ENCODE measurements around the gene NEU2.
"Not testable (repeated sequence)": the region's sequence is repeated elsewhere in the genome, so short reads cannot be mapped to it uniquely, and the experiment has no call there.

NEU2 gene

GRCh38 chr2:233035426-233036161, 3.1 kb downstream of the NEU2 start:
- DNase-seq = no peak

- no peak for DNase-seq
Observed at GRCh38 chr2:233036162-233036838, 3.8 kb downstream of the NEU2 start.

DNA sequence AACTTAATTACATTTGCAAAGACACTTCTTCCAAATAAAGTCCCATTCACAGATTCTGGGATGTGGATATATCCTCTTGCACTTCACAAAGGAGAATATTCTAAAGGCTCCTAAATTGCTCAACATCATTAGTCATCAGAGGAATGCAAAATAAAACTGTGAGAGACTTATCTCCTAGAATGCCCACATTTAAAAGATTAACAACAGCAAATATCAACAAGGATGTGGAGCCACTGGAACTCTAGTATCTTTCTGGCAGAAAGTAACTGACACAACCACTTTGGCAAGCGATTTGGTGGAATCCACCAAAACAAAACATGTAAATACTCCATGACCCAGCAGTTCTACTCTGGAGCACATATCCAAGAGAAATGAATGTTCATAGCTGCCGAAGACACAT, 4.6 kb downstream of the NEU2 start:
- no peak for DNase-seq

DNA sequence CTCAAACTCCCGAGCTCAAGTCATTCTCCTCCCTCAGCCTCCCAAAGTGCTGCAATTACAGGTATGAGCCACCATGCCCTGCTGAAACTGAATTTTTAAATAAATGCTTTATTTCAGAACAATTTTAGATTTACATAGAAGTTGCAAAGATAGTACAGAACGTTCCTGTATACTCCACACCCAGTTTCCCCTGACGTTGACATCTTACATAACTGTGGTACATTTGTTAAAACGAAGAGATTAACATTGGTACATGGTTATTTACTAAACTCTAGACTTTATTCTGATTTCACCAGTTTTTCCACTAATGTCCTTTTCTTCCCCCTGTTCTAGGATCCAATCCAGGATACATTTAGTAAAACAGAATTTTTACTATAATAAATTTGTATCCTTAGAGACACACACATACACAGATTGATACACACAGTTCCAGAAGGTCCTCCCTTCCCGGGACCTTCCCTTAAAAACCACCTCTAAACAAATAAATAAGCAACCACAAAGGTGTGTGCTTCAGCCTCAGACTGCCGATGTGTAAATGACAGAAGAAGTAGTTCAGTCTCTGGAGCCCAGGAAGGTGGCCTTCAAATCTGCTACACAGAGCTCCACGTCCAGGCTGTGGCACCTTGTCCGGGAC, 6.9 kb downstream of the NEU2 start:
- no peak for DNase-seq

DNA sequence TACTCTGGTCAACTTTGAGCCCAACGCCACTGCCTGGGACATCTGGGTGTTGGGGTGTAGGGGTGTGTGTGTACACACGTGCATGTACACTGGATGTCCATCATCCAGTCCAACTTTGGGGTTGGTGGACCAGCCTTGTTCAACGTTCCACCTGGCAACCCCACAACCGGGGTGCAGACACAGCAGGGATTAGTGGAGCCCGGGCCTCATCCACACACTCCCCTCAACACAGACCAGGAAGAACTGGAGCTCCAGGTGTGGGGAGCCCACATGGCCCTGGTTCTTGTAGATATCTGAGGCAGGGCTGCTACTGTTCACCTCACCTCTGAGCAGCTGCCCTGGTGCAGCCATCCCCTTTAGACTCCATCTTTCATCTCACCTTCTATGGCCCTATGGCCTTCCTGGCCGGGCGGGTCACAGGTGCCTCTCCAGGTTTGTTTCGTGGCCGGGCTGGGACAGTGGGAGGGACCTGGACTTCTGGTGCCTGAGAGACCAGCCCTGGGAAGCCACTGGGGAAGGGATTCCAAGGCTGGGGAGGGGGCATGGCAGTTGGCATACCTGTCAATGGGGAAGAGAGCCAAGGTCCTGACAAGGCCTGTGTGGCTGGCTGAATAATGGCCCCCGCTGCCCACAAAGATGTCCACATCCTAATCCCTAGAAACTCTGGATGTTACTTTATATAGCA, 7.5 kb downstream of the NEU2 start:
- DNase-seq = no peak

DNA sequence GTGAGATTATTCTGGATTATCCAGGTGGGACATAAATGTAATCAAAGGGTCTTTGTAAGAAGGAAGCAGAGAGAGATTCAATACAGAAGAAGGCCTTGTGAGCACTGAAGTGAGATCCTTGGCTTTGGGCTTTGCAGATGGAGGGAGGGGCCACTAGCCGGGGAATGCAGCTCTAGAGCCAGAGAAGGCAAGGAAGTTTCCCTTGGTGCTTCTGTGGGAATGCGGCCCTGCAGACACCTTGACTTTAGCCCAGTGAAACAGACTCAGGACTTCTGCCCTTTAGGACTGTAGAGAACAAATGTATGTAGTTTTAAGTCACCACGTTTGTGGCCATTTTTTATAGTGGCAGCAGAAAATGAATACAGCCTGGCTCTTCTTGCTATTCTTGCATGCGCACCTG, 8.1 kb downstream of the NEU2 start:
- no peak for DNase-seq

GRCh38 chr2:233041722-233042323, 9.4 kb downstream of the NEU2 start:
- no peak for DNase-seq

GRCh38 chr2:233042549-233042948, 10.1 kb downstream of the NEU2 start:
- no peak for DNase-seq

DNA sequence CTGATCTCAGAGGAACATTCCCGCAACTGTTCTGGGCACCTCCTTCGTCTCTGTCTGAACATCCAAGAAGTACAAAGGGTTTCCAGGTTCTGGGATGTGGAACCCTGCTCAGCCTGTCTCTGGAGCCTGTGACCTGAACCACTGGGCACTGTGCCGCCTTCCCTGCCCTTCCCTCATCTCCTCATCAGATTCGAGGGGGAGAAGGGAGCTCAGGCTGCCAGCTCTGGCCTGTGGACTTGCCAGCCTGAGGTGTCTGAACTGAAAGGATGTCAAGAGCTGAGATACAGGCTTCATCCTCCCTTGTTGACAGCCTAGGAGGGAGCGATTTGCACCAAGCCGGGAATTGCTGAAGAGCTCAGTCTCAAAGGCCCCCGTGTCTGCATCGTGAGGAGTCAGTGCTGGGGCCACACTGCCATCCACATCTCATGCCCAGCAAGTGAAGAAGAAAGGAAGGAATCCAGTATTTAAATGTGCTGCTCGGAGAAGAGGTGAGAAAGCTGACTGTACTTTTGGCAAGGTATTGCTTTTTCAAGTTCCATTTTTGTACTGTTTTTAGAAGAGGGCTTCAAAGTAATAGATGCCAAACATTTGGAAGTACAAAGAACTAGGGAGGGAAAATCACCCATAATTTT, 12.6 kb downstream of the NEU2 start:
- DNase-seq = no peak

GRCh38 chr2:233047206-233047605, 14.7 kb downstream of the NEU2 start:
- no peak for DNase-seq

DNA sequence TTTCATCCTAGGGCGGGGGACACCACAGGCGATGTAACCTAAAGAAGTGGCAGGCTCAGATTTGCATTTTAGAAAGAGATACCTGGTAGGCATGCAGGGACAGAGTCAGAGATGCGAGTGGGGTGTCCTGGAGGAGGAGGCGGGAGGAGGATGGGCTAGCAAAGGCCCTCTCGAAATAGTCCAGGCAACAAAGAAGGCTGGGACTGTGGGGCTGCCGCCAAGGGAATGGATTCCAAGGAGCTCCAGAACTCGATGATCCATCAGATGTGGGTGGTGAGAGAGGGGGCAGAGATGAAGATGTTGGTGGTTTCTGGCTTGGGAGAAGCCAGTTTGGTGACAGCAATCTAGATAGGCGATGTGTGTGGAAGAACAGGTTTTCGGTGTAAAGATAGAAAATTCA, 15.2 kb downstream of the NEU2 start:
- no peak for DNase-seq

- no peak for DNase-seq
Observed at GRCh38 chr2:233048569-233049193, 16.2 kb downstream of the NEU2 start.

- DNase-seq = no peak
Observed at GRCh38 chr2:233049194-233049761, 16.8 kb downstream of the NEU2 start.

DNA sequence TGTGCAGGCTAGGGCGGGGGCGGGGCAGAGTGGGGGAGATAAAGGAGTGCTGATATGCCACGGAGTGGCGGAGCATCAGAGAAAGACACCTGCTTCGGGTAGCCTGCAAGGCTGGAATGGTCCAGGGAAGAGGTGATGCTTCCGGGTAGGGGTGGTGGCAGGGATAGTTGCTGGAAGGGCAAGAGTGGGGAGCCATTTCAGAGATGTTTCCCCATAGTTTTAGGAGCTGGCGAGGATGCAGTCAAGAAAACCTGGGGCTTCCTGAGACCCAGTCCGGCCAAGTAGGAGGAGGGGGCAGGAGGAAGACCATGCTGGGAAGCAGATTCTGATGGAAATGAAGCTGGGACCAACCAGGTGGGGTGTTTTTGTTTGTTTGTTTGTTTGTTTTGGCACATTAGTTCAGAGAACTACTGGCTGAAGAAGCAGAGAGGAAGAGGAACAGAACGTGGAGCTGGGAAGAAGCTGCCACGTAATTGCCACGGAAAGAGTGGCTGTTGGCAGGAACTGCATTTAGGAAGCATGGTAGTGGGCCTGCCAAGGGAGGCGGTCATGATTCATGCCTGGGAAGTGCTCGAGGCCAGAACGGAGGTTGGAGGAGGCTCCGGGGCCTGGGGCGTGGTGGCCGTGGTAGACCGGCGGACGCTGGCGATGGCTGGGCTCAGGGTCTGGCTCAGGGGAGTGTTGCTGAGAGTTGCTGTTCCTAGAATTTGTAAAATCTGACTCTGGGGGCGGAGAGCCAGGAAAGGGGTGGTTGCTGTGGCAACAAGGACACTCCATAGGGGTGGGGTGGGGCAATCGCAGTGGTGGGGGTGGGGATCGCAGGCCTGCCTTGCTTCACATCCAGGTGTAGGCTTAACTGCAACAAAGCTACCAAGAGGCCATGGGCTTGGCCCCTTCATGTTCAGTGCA, 19.0 kb downstream of the NEU2 start:
- no peak for DNase-seq

DNA sequence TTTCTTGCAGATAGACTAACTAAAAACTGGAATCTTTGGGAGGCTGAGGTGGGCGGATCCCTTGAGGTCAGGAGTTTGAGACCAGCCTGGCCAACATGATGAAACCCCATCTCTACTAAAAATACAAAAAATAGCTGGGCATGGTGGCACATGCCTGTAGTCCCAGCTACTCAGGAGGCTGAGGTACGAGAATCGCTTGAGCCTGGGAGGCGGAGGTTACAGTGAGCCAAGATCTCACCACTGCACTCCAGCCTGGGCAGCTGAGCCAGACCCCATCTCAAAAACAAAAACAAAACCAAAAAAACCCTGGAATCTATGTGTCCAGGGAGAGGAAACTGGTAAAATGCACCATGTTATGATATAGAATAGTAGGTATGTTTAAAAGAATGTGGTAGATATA, 20.0 kb downstream of the NEU2 start:
- not testable (repeated sequence) for DNase-seq

GRCh38 chr2:233053928-233054784, 21.7 kb downstream of the NEU2 start:
- DNase-seq = peak; percentile 40

DNA sequence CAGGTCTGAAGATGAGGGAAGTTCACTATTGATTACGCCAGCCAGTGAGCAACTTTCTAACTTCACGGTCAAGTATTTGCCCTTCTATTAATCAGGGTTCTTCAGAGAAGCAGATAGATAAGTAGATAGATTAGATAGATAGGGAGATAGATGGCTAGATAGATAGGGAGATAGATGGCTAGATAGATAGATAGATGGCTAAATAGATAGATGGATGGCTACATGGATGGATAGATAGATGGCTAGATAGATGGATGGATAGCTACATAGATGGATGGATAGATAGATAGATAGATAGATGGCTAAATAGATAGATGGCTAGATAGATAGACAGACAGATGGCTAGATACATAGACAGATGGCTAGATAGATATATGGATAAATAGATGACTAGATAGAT, 22.9 kb downstream of the NEU2 start:
- no peak for DNase-seq

DNA sequence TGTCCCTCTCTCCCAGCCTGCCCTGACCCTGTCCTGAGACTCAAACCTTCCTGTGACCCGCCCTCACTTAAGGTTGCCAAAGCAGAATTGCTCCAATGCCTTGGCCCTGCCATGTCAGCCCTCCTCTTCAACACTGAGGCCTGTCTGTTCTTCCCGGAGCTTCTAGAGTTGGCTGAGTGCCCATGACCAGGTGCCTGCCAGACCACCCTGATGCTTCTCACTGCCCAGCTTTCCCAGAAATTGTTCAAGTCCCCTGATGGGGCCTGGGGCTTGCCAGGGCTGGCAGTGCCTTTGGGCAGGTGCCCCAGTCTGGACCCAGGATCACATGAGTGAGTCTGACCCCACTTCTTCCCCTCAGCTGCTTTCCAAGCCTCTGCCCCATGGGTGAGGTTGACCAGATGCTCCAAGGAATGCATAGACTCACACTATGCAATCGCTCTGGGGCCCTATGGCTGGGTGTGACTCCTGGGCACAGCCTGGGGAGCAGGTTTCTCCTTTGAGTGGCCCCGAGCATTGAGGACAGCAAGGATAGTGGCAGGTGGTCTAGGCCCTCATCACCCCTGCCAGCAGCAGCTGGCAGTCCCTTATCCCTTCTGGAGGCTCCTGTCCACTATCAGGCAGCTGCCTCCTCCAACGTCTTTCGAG, 24.6 kb downstream of the NEU2 start:
- no peak for DNase-seq

All from midbrain (tissue), 1 donor.